Activated CD8-positive, alpha-beta T cell treated with anti-CD3 and anti-CD28 coated beads for 36 hours (primary cell): ENCODE measurements around the gene GIT1. TPM values are rescaled to one million over a fixed set of nuclear protein-coding genes. Genes with fewer than 3 reads are reported as not detected.

ENCODE experiments used
- ATAC-seq: fragments of 200-7000 bp; cut with Tn5 transposase; one replicate; pipeline ENCODE4 v1.10.0; 2021; ENCODE audit warnings: mild to moderate bottlenecking, moderate library complexity
- CTCF ChIA-PET: fragments of 350-600 bp; sonication (Branson Sonifier 250); formaldehyde crosslinking; loops from one replicate; lab custom pipeline; 2021; ENCODE audit warnings: antibody characterized with exemption; lab: Charles Lee
- POLR2A ChIA-PET: fragments of 350-600 bp; sonication (Branson Sonifier 250); formaldehyde crosslinking; loops from one replicate; lab custom pipeline; 2021; ENCODE audit warnings: antibody characterized with exemption; lab: Charles Lee
- DNase-seq: peaks from one replicate; pipeline ENCODE4 v3.0.0-alpha.2; 2020
- H3K27ac Mint-ChIP-seq: one replicate; pipeline ENCODE4 v1.8.0; 2021; ENCODE audit warnings: mild to moderate bottlenecking, mixed read lengths
- H3K27me3 Mint-ChIP-seq: one replicate; pipeline ENCODE4 v1.8.0; 2021; ENCODE audit warnings: mixed read lengths
- H3K36me3 Mint-ChIP-seq: one replicate; pipeline ENCODE4 v1.8.0; 2021; ENCODE audit warnings: low read depth, mixed read lengths
- H3K4me1 Mint-ChIP-seq: one replicate; pipeline ENCODE4 v1.8.0; 2021; ENCODE audit warnings: low read depth, mixed read lengths
- H3K4me3 Mint-ChIP-seq: one replicate; pipeline ENCODE4 v1.8.0; 2021; ENCODE audit warnings: mild to moderate bottlenecking, moderate library complexity, mixed read lengths
- H3K9me3 Mint-ChIP-seq: one replicate; pipeline ENCODE4 v1.8.0; 2021; ENCODE audit warnings: mixed read lengths
- CTCF ChIP-seq: fragments of 200-600 bp; IDR thresholded peaks from one replicate; pipeline ENCODE4 v1.8.0; 2022; ENCODE audit warnings: antibody characterized with exemption, mild to moderate bottlenecking
- intact Hi-C: fragments of 100-400 bp; cut with micrococcal nuclease; formaldehyde crosslinking; loops from one replicate; pipeline ENCODE4 v1.10.0; 2022
- total RNA-seq, 2 experiments: library from RNA; stranded (reverse); gene quantifications; one replicate each; pipeline ENCODE4 v1.2.3, GENCODE V29; 2021

The GIT1 gene
- total RNA-seq, 2 experiments from 2014 or later: 54.8 to 59.3 TPM

- no peak for TF ChIP-seq CTCF
- H3K4me3 Mint-ChIP-seq: no peak overlapping the region
- ChIA-PET POLR2A (interaction anchor here (1.5 to 2.2 kb wide), 3 partner anchors 10 to 39 kb away, joined by 3 to 8 read pairs (median 6); partner anchors contain the start of gene ABHD15), CTCF (interaction anchor here (2.3 to 14.9 kb wide), 4 partner anchors 8 to 39 kb away, joined by 7 to 172 read pairs (median 58); partner anchors contain the start of genes ABHD15, ANKRD13B and TP53I13)
- ATAC-seq: no peak
- DNase-seq: no peak
- intact Hi-C loops: no loop called here
- peaks cover 44% of the 10 kb centered on the region for H3K36me3 Mint-ChIP-seq
- H3K27ac Mint-ChIP-seq: no peak overlapping the region
- peaks cover 33% of the 10 kb centered on the region for H3K4me1 Mint-ChIP-seq
- H3K27me3 Mint-ChIP-seq: no peaks in the 10 kb centered on the region
- H3K9me3 Mint-ChIP-seq: no peaks in the 10 kb centered on the region
Observed at GRCh38 chr17:29577385-29578211, 11.8 kb downstream of the GIT1 start.

- peaks cover 38% of the 10 kb centered on the region for H3K36me3 Mint-ChIP-seq
- DNase-seq (no peak), ATAC-seq (no peak)
- no peak overlapping the region for H3K27ac Mint-ChIP-seq
- no peaks in the 10 kb centered on the region for H3K27me3 Mint-ChIP-seq
- ChIA-PET POLR2A (interaction anchor here (0.8 to 2.2 kb wide), 3 partner anchors 9 to 40 kb away, joined by 4 to 8 read pairs (median 6); partner anchors contain the start of gene ABHD15), CTCF (interaction anchor here (2.3 to 14.9 kb wide), 3 partner anchors 9 to 40 kb away, joined by 7 to 172 read pairs (median 83); partner anchors contain the start of gene ANKRD13B)
- no peak overlapping the region for H3K4me3 Mint-ChIP-seq
- H3K4me1 Mint-ChIP-seq: peaks cover 31% of the 10 kb centered on the region
- TF ChIP-seq CTCF: no peak
- H3K9me3 Mint-ChIP-seq: no peaks in the 10 kb centered on the region
- intact Hi-C loops: no loop called here
Observed at GRCh38 chr17:29577001-29577370, 12.5 kb downstream of the GIT1 start.

- Mint-ChIP-seq H3K27me3 (no peaks in the 10 kb centered on the region), H3K4me1 (peaks cover 31% of the 10 kb centered on the region), H3K36me3 (peaks cover 37% of the 10 kb centered on the region), H3K27ac (no peak overlapping the region), H3K9me3 (no peaks in the 10 kb centered on the region), H3K4me3 (no peak overlapping the region)
- DNase-seq (no peak), ATAC-seq (no peak)
- no peak for TF ChIP-seq CTCF
- intact Hi-C loops: no loop called here
- ChIA-PET POLR2A (interaction anchor here (0.8 to 2.2 kb wide), 4 partner anchors 9 to 40 kb away, joined by 4 to 8 read pairs (median 6); partner anchors contain the start of gene ABHD15), CTCF (interaction anchor here (2.3 to 14.9 kb wide), 3 partner anchors 10 to 41 kb away, joined by 7 to 172 read pairs (median 83); partner anchors contain the start of gene ANKRD13B)
Observed at GRCh38 chr17:29576214-29577000, 13.0 kb downstream of the GIT1 start.

- no peak for TF ChIP-seq CTCF
- H3K4me3 Mint-ChIP-seq: no peak overlapping the region
- intact Hi-C loops: no loop called here
- peaks cover 24% of the 10 kb centered on the region for H3K4me1 Mint-ChIP-seq
- no peaks in the 10 kb centered on the region for H3K9me3 Mint-ChIP-seq
- no peak for ATAC-seq
- H3K27me3 Mint-ChIP-seq: no peaks in the 10 kb centered on the region
- DNase-seq: no peak
- peaks cover 31% of the 10 kb centered on the region for H3K36me3 Mint-ChIP-seq
- ChIA-PET CTCF (interaction anchor here (2.3 to 14.9 kb wide), 5 partner anchors 10 to 206 kb away, joined by 7 to 172 read pairs (median 83); partner anchors contain the start of gene ANKRD13B), POLR2A (interaction anchor here (1.6 to 2.9 kb wide), 6 partner anchors 8 to 43 kb away, joined by 4 to 12 read pairs (median 6); partner anchors contain the start of gene ABHD15)
- no peak overlapping the region for H3K27ac Mint-ChIP-seq
Observed at GRCh38 chr17:29575511-29576213, 13.8 kb downstream of the GIT1 start.
